Lower lobe of right lung (tissue), 2 donors: ENCODE data around the gene SOX10. TPM values are rescaled to one million over a fixed set of nuclear protein-coding genes. Genes with fewer than 3 reads are reported as not detected.

ENCODE experiments used
- ATAC-seq, 2 donors: fragments of 200-7000 bp; cut with Tn5 transposase; one replicate each; pipeline ENCODE4 v1.9.1; 2020 to 2022; ENCODE audit warnings: mild to moderate bottlenecking in 2 of 2, moderate library complexity in 2 of 2
- DNase-seq: peaks from one replicate; pipeline ENCODE4 v3.0.0-alpha.2; 2020
- H3K27ac ChIP-seq: fragments of 200-600 bp; one replicate; pipeline ENCODE4 v1.8.0; 2022
- H3K27me3 ChIP-seq: fragments of 200-600 bp; one replicate; pipeline ENCODE4 v1.8.0; 2022; ENCODE audit warnings: low read depth
- H3K36me3 ChIP-seq: fragments of 200-600 bp; one replicate; pipeline ENCODE4 v1.8.0; 2022; ENCODE audit warnings: mild to moderate bottlenecking
- H3K4me1 ChIP-seq: fragments of 200-600 bp; one replicate; pipeline ENCODE4 v1.8.0; 2022
- H3K4me3 ChIP-seq: fragments of 200-600 bp; one replicate; pipeline ENCODE4 v1.8.0; 2022; ENCODE audit warnings: mild to moderate bottlenecking
- H3K9me3 ChIP-seq: fragments of 200-600 bp; one replicate; pipeline ENCODE4 v1.8.0; 2022
- CTCF ChIP-seq: fragments of 200-600 bp; IDR thresholded peaks from one replicate; pipeline ENCODE4 v1.8.0; 2022; ENCODE audit warnings: antibody characterized with exemption, mild to moderate bottlenecking
- intact Hi-C: fragments of 100-400 bp; cut with DNase I; formaldehyde crosslinking; loops from one replicate; pipeline ENCODE4 v1.11.0; 2022
- total RNA-seq: library from RNA; stranded (reverse); fragmentation: NEBNext Ultra II Directional; extraction: Animal tissue kit (Norgen Biotek cat#: 25700); gene quantifications from one replicate; pipeline ENCODE4 v1.2.1, GENCODE V29; 2021
- donor health status: DM: no; HTN: yes; CAD: no; lungs with severe emphysema.

The SOX10 gene
- total RNA-seq, 1 donor from 2014 or later, result not detected

- Histone ChIP-seq H3K27me3 (no peaks in the 10 kb centered on the region), H3K9me3 (no peaks in the 10 kb centered on the region), H3K4me3 (no peak overlapping the region), H3K4me1 (peaks cover 23% of the 10 kb centered on the region), H3K27ac (no peak overlapping the region), H3K36me3 (peaks cover 74% of the 10 kb centered on the region)
- no peak for TF ChIP-seq CTCF
- ATAC-seq (no peak), DNase-seq (no peak)
- intact Hi-C loops, result no loop called here
Observed at GRCh38 chr22:37927637-37927936, 56.8 kb downstream of the SOX10 start.

- no peak for DNase-seq
Observed at GRCh38 chr22:37926771-37927636, 57.4 kb downstream of the SOX10 start.

DNA sequence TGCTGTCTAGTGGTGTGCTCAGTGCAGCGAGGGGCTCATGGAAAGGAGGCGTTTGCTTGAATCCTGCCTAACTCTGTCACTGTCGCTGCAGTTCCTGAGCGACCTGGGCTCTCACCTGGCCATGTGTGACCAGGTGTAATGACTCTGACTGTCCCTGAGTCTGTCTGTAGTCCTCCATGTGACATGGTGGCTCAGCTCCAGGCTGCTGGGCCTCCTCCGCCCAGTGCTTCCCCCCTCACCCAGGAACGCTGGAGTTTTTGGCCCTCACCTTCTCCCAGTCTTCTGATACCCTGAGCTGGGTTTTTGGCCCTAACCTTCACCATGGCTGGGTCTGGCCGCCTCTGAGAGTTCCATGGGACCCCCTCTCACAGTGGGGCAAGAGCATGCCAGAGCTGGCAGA is 58.0 kb downstream of the SOX10 start:
- Histone ChIP-seq H3K4me1 (peaks cover 13% of the 10 kb centered on the region), H3K36me3 (peaks cover 80% of the 10 kb centered on the region), H3K27ac (no peak overlapping the region), H3K9me3 (no peaks in the 10 kb centered on the region), H3K4me3 (no peak overlapping the region), H3K27me3 (no peaks in the 10 kb centered on the region)
- DNase-seq, result no peak
- no peak for ATAC-seq
- intact Hi-C loops, result no loop called here
- TF ChIP-seq CTCF, result no peak

More at GRCh38 chr22:37926771-37927636, 57.4 kb downstream of the SOX10 start:
- Histone ChIP-seq H3K27ac (no peak overlapping the region), H3K4me1 (peaks cover 19% of the 10 kb centered on the region), H3K27me3 (no peaks in the 10 kb centered on the region), H3K4me3 (no peak overlapping the region), H3K9me3 (no peaks in the 10 kb centered on the region), H3K36me3 (peaks cover 77% of the 10 kb centered on the region)
- ATAC-seq, result no peak
- TF ChIP-seq CTCF, result no peak
- intact Hi-C loops, result no loop called here

DNA sequence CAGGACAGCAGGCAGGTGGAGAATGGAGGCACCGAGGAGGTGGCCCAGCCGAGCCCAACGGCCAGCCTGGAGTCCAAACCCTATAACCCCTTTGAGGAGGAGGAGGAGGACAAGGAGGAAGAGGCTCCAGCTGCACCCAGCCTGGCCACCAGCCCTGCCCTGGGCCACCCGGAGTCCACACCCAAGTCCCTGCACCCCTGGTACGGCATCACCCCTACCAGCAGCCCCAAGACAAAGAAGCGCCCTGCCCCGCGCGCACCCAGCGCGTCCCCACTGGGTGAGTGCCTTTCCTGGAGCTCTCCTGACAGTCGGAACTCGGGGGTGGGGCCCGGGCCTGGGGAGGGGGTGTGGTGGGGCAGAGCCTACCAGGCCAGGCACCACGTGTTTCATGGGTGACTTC is 58.6 kb downstream of the SOX10 start:
- Histone ChIP-seq H3K4me3 (no peak overlapping the region), H3K36me3 (peaks cover 85% of the 10 kb centered on the region), H3K27me3 (no peaks in the 10 kb centered on the region), H3K9me3 (no peaks in the 10 kb centered on the region), H3K27ac (no peak overlapping the region), H3K4me1 (peaks cover 7% of the 10 kb centered on the region)
- ATAC-seq, result no peak
- no peak for TF ChIP-seq CTCF
- DNase-seq, result no peak
- intact Hi-C loops, result no loop called here

DNA sequence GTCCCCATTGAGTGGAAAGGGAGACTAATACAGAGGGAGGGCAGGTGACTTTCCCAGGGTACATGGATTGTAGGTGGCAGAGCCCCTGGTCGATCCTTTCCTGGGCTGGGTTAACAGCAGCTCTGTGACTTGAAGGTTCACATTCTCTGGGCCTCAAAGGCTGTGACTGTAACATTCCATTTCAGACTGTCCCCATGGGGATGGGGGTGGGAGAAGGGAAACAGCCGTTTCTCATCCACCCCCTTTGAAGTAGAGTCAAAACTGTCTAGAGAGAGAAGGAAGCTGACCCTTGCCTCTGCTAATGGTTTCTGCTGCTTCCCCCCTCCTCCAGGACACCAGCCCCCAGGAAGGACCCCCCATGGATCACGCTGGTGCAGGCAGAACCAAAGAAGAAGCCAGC is 59.0 kb downstream of the SOX10 start:
- ATAC-seq, result no peak
- no peak for TF ChIP-seq CTCF
- Histone ChIP-seq H3K4me1 (peaks cover 3% of the 10 kb centered on the region), H3K27ac (no peak overlapping the region), H3K4me3 (no peak overlapping the region), H3K27me3 (no peaks in the 10 kb centered on the region), H3K36me3 (peaks cover 84% of the 10 kb centered on the region), H3K9me3 (no peaks in the 10 kb centered on the region)
- intact Hi-C loops, result no loop called here
- DNase-seq, result no peak
